Breast epithelium (tissue), 3 donors: ENCODE results near the gene TMSB10.

ENCODE experiments used
- CTCF ChIP-seq, 3 donors: fragments of 450-650 bp; IDR thresholded peaks; one replicate each; pipeline ENCODE4 v1.5.1; 2016 to 2017; ENCODE audit warnings: antibody characterized with exemption in 3 of 3, mild to moderate bottlenecking in 3 of 3, moderate library complexity in 3 of 3
- POLR2A ChIP-seq: fragments of 450-650 bp; IDR thresholded peaks from one replicate; pipeline ENCODE4 v1.6.1; 2016; ENCODE audit warnings: antibody characterized with exemption, mild to moderate bottlenecking, moderate library complexity
- POLR2AphosphoS5 ChIP-seq, 3 donors: sonication (generic); formaldehyde crosslinking; IDR thresholded peaks; one replicate each; pipeline ENCODE4 v1.6.1; 2017; ENCODE audit warnings: antibody characterized with exemption in 3 of 3

GRCh38 chr2:84894758-84895520 is 10.5 kb upstream of the TMSB10 start:
- TF ChIP-seq CTCF (IDR thresholded peaks at IDR 0.05) (no peak), POLR2A (no peak), POLR2AphosphoS5 (IDR thresholded peaks at IDR 0.05) (no peak)
